ENCODE measurements around the gene TRPV2.

DNA sequence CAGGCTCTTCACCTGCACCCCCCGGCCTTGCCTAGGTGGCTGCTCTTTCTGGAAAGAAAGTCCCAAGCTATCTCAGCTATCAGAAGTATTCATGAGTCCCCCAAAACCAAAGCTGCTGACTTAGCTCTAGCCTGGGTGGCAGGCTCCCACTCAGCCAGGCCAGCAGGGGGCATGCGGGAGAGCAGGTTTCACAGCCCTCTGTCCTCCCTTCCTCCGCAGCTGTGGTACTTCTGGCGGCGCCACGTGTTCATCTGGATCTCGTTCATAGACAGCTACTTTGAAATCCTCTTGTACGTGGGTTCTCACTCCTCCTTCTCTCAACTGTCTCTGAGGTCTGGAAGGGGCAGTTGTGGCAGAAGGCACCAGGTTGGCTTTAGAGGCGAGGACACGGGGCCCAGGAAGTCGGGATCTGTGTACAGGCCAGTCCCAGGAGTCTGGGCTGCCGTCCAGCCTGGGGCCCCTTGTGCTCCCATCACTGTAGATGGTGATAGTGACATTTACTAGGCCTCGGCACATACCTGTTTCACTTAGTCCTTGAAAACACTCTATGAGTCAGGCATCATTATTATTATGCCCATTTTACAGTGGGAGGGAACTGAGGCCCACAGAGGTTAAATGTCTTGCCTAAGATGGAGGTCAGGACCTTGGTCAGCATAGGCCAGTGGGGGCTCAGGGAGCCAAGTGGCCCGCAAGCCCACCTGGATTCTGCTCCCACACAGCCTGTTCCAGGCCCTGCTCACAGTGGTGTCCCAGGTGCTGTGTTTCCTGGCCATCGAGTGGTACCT is 12.9 kb downstream of the TRPV2 start:
- TF ChIP-seq GATA3 (IDR thresholded peaks at IDR 0.05; ENCODE audit: low read depth, low read length) (no peak), GATA2 (IDR thresholded peaks at IDR 0.05; ENCODE audit: low read depth, low read length) (no peak)
